SK-N-SH (cell line): ENCODE data around the gene P3H3. TPM values are rescaled to one million over a fixed set of nuclear protein-coding genes. Genes with fewer than 3 reads are reported as not detected.

Source experiments
- CTCF ChIA-PET: fragments of 300-600, 350-600 bp; formaldehyde crosslinking; extraction: SDS; loops from one replicate; lab custom pipeline; 2021; lab: Yijun Ruan, JAX
- POLR2A ChIA-PET: fragments of 350-600 bp; sonication (Branson Sonifier 250); formaldehyde crosslinking; extraction: SDS; loops from one replicate; lab custom pipeline; 2020; ENCODE audit warnings: antibody characterized with exemption, inconsistent platforms; lab: Yijun Ruan, JAX
- DNase-seq: peaks from one replicate; pipeline ENCODE4 v3.0.0; 2012
- H2AFZ ChIP-seq: fragments of 200-600 bp; sonication (generic); 2 replicates; pipeline ENCODE4 v1.8.1; 2016; ENCODE audit warnings: antibody characterized with exemption, mild to moderate bottlenecking, low read depth
- H3F3A ChIP-seq: fragments of 200-600 bp; sonication (generic); replicated peaks from 2 replicates; pipeline ENCODE3; 2016; ENCODE audit warnings: antibody characterized with exemption, mild to moderate bottlenecking; ENCODE audit not compliant: insufficient read depth
- H3K27ac ChIP-seq, 2 experiments: fragments of 200-500 bp in 1 of 2; fragments of 200-600 bp in 1 of 2; sonication (Bioruptor generic) in 1 of 2; sonication (generic), shearing (Covaris generic) in 1 of 2; 2 replicates each; pipeline versions ENCODE4 v1.5.1 to v1.6.1; 2014 to 2016; ENCODE audit warnings: low read depth in 2 of 2, inconsistent platforms in 1 of 2, low read length in 1 of 2, mild to moderate bottlenecking in 1 of 2, mixed read lengths in 1 of 2
- H3K27me3 ChIP-seq: fragments of 200-600 bp; sonication (generic), shearing (Covaris generic); 2 replicates; pipeline ENCODE4 v1.6.1; 2016; ENCODE audit warnings: mixed run types; ENCODE audit not compliant: insufficient read depth
- H3K36me3 ChIP-seq, 2 experiments: fragments of 200-500 bp in 1 of 2; fragments of 200-600 bp in 1 of 2; sonication (Bioruptor generic) in 1 of 2; sonication (generic) in 1 of 2; replicated peaks in 1 of 2; 2 replicates each; pipeline versions ENCODE3 to v1.5.1; 2014 to 2016; ENCODE audit warnings: low read length in 1 of 2, mild to moderate bottlenecking in 1 of 2; ENCODE audit not compliant: insufficient read depth in 2 of 2, control insufficient read depth in 1 of 2
- H3K4me1 ChIP-seq, 2 experiments: fragments of 200-500 bp in 1 of 2; fragments of 200-600 bp in 1 of 2; sonication (Bioruptor generic) in 1 of 2; sonication (generic), shearing (Covaris generic) in 1 of 2; 2 replicates each; pipeline versions ENCODE4 v1.5.1 to v1.6.1; 2014 to 2016; ENCODE audit warnings: low read depth in 1 of 2, low read length in 1 of 2, mixed run types in 1 of 2; ENCODE audit not compliant: insufficient read depth in 2 of 2, control insufficient read depth in 1 of 2
- H3K4me2 ChIP-seq: fragments of 200-600 bp; sonication (generic), shearing (Covaris generic); 2 replicates; pipeline ENCODE4 v1.6.1; 2017; ENCODE audit warnings: mixed run types
- H3K4me3 ChIP-seq, 2 experiments: fragments of 200-500 bp in 1 of 2; fragments of 200-600 bp in 1 of 2; sonication (Bioruptor generic) in 1 of 2; sonication (generic), shearing (Covaris generic) in 1 of 2; 2 replicates each; pipeline versions ENCODE4 v1.5.1 to v1.8.1; 2014 to 2016; ENCODE audit warnings: low read depth in 2 of 2, inconsistent platforms in 1 of 2, low read length in 1 of 2, mild to moderate bottlenecking in 1 of 2, mixed read lengths in 1 of 2, moderate library complexity in 1 of 2
- H3K79me2 ChIP-seq: fragments of 200-600 bp; sonication (generic); 2 replicates; pipeline ENCODE4 v1.8.1; 2017; ENCODE audit warnings: mild to moderate bottlenecking; ENCODE audit not compliant: insufficient read depth
- H3K9ac ChIP-seq: fragments of 200-600 bp; sonication (generic); 2 replicates; pipeline ENCODE4 v1.6.1; 2017; ENCODE audit warnings: mixed run types
- H3K9me2 ChIP-seq: fragments of 200-600 bp; sonication (generic); 2 replicates; pipeline ENCODE4 v1.6.1; 2017; ENCODE audit warnings: mixed run types
- H3K9me3 ChIP-seq: fragments of 200-600 bp; sonication (generic); 2 replicates; pipeline ENCODE4 v1.6.1; 2017; ENCODE audit warnings: mixed run types, mild to moderate bottlenecking, moderate library complexity
- H4K20me1 ChIP-seq: fragments of 200-600 bp; sonication (generic); 2 replicates; pipeline ENCODE4 v1.6.1; 2017; ENCODE audit warnings: mild to moderate bottlenecking, mixed run types; ENCODE audit not compliant: insufficient read depth
- CHD2 ChIP-seq: fragments of 150-350 bp; IDR thresholded peaks from 2 replicates; pipeline ENCODE4 v1.6.1; 2018; ENCODE audit warnings: low read length; ENCODE audit not compliant: partially characterized antibody
- CTCF ChIP-seq: fragments of 200-600 bp; sonication (generic); IDR thresholded peaks from 2 replicates; pipeline ENCODE4 v1.6.1; 2017; ENCODE audit warnings: antibody characterized with exemption, mild to moderate bottlenecking, moderate library complexity
- FOXM1 ChIP-seq: IDR thresholded peaks from 2 replicates; pipeline ENCODE4 v1.4.0; 2012; ENCODE audit warnings: low read depth, mild to moderate bottlenecking
- GATA2 ChIP-seq: sonication (generic); formaldehyde crosslinking; IDR thresholded peaks from 2 replicates; pipeline ENCODE4 v1.5.0; 2020; ENCODE audit warnings: mild to moderate bottlenecking, missing genetic modification reagents
- RAD21 ChIP-seq: IDR thresholded peaks from 2 replicates; pipeline ENCODE4 v1.6.1; 2012; ENCODE audit warnings: mild to moderate bottlenecking, low read length
- SMC3 ChIP-seq: IDR thresholded peaks from 2 replicates; pipeline ENCODE4 v1.6.1; 2012; ENCODE audit warnings: low read depth, low read length, improper control_type of control experiment
- TAF1 ChIP-seq: IDR thresholded peaks from 2 replicates; pipeline ENCODE4 v1.6.1; 2012; ENCODE audit warnings: low read depth, mild to moderate bottlenecking, low read length, moderate library complexity, borderline replicate concordance
- TCF12 ChIP-seq: IDR thresholded peaks from 2 replicates; pipeline ENCODE4 v1.4.0; 2012
- TEAD4 ChIP-seq: IDR thresholded peaks from 2 replicates; pipeline ENCODE4 v1.4.0; 2012; ENCODE audit warnings: mild to moderate bottlenecking, borderline replicate concordance; ENCODE audit not compliant: insufficient read depth
- USF1 ChIP-seq: IDR thresholded peaks from 2 replicates; pipeline ENCODE4 v1.4.0; 2012; ENCODE audit warnings: low read depth, borderline replicate concordance
- USF2 ChIP-seq: fragments of 150-350 bp; IDR thresholded peaks from 2 replicates; pipeline ENCODE4 v1.6.1; 2017; ENCODE audit warnings: antibody characterized with exemption, low read length, low read depth, borderline replicate concordance
- WGBS: methylation state at CpG from one replicate; pipeline ENCODE4 v1.1.6; 2017; ENCODE audit warnings: low lambda C conversion rate; 5-methylcytosine and 5-hydroxymethylcytosine counted together
- polyA plus RNA-seq, 3 experiments: library from polyadenylated mRNA; depleted of rRNA; stranded (reverse); fragments of >200 nt; gene quantifications; 2 replicates each; pipeline ENCODE4 v1.2.3, GENCODE V29; 2012

Gene P3H3
- polyA plus RNA-seq, 1 of the 3 experiments (the other 2 are of a cell fraction) = 74.6 TPM

- Histone ChIP-seq H4K20me1 (no peaks in the 10 kb centered on the region), H3K9me3 (no peaks in the 10 kb centered on the region), H3K9me2 (no peaks in the 10 kb centered on the region), H3F3A (peaks cover 4% of the 10 kb centered on the region), H3K4me3 (peak within 1 kb of the TSS; percentile 65 to 69), H3K4me2 (peak within 1 kb of the TSS; percentile 95), H3K9ac (peak within 1 kb of the TSS; percentile 51), H3K4me1 (peaks cover 19 to 75% of the 10 kb centered on the region in 2 experiments; a peak in 3 of 4 replicates), H3K27me3 (no peaks in the 10 kb centered on the region), H3K36me3 (no peaks in the 10 kb centered on the region), H3K27ac (peak within 1 kb of the TSS in 1 of 2 experiments; percentile 69; a peak in 1 of 4 replicates), H3K79me2 (no peaks in the 10 kb centered on the region), H2AFZ (0 out of 2 replicates have a peak within 1 kb of the TSS, but pooled peaks have one; percentile 74)
- ChIA-PET CTCF (interaction anchor here (0.8 to 12.7 kb wide), 8 partner anchors 11 to 70 kb away, joined by 3 to 246 read pairs (median 19); partner anchors contain the start of genes MLF2, PTMS and SPSB2), POLR2A (interaction anchor here (0.6 to 2.8 kb wide), 10 partner anchors 8 to 209 kb away, joined by 3 to 19 read pairs (median 5); partner anchors contain the start of genes CDCA3, MLF2, PTMS and TPI1)
- WGBS = 1% methylated on average over 25 of the region's 28 CpGs
- TF ChIP-seq SMC3 (no peak), USF1 (no peak), TAF1 (0 out of 2 replicates have a peak, but pooled peaks have one; percentile 4), TEAD4 (no peak), CHD2 (no peak)
- peak; percentile 87 for DNase-seq
Measured at GRCh38 chr12:6821591-6822425, 6.4 kb upstream of the P3H3 start, which contains the start of gene GPR162. Gene GPR162 (plus strand): TSS chr12:6821821. CDS start chr12:6823899, 2,078 bp downstream.

GRCh38 chr12:6822426-6823135, 5.6 kb upstream of the P3H3 start:
- Histone ChIP-seq H3K9me2 (no peaks in the 10 kb centered on the region), H4K20me1 (no peaks in the 10 kb centered on the region)
- TF ChIP-seq FOXM1 (no peak), RAD21 (no peak), GATA2 (CRISPR knock-in tag) (no peak), CTCF (no peak), TCF12 (no peak), CHD2 (no peak), TEAD4 (no peak), TAF1 (no peak), USF1 (no peak), USF2 (no peak)
- TF ChIP-seq, all 33 proteins: peak for 0
- Histone ChIP-seq H3K4me3 (peak overlapping the region; percentile 65 to 69), H3K36me3 (no peaks in the 10 kb centered on the region), H3F3A (peaks cover 8% of the 10 kb centered on the region), H3K27ac (no peak overlapping the region; a peak in 1 of 4 replicates), H3K9me3 (no peaks in the 10 kb centered on the region), H3K27me3 (no peaks in the 10 kb centered on the region), H3K4me1 (peaks cover 24 to 75% of the 10 kb centered on the region in 2 experiments; a peak in 3 of 4 replicates), H3K79me2 (no peaks in the 10 kb centered on the region), H3K4me2 (peak overlapping the region; percentile 95), H3K9ac (no peak overlapping the region), H2AFZ (no peak overlapping the region)
- POLR2A ChIA-PET = interaction anchor here (0.6 to 2.8 kb wide), 4 partner anchors 46 to 139 kb away, joined by 3 to 19 read pairs (median 7); partner anchors contain the start of genes MLF2 and PTMS
- DNase-seq = no peak
- CTCF ChIA-PET = interaction anchor here (0.6 to 12.7 kb wide), 8 partner anchors 12 to 209 kb away, joined by 3 to 246 read pairs (median 19); partner anchors contain the start of genes MLF2, PTMS and SPSB2
- 82% methylated on average over 7 of the region's 7 CpGs for WGBS
